Neutrophil (primary cell): Measurements from ENCODE around the gene REEP5.
"Not testable (repeated sequence)": the region's sequence is repeated elsewhere in the genome, so short reads cannot be mapped to it uniquely, and the experiment has no call there.

Source experiments
- H3K27ac ChIP-seq: fragments of 200-600 bp; sonication (generic); 2 replicates; pipeline ENCODE4 v1.5.1; 2016; ENCODE audit warnings: mild to moderate bottlenecking, moderate library complexity
- H3K27me3 ChIP-seq: fragments of 200-600 bp; sonication (generic); 2 replicates; pipeline ENCODE4 v1.6.0; 2016; ENCODE audit warnings: mild to moderate bottlenecking
- H3K36me3 ChIP-seq: fragments of 200-600 bp; sonication (generic); 2 replicates; pipeline ENCODE4 v1.5.1; 2017
- H3K4me1 ChIP-seq, 2 experiments: fragments of 200-600 bp in 1 of 2; sonication (generic) in 1 of 2; 1 replicate in 1 of 2; 2 replicates in 1 of 2; pipeline versions ENCODE4 v1.5.1 to v1.6.1; 2013 to 2016; ENCODE audit warnings: low read depth in 1 of 2, low read length in 1 of 2, mild to moderate bottlenecking in 1 of 2, moderate library complexity in 1 of 2; ENCODE audit not compliant: control insufficient read depth in 1 of 2, insufficient read depth in 1 of 2
- H3K4me3 ChIP-seq, 2 experiments: fragments of 200-600 bp in 1 of 2; sonication (generic) in 1 of 2; 1 replicate in 1 of 2; 2 replicates in 1 of 2; pipeline ENCODE4 v1.5.1; 2013 to 2016; ENCODE audit warnings: low read depth in 1 of 2, low read length in 1 of 2, mild to moderate bottlenecking in 1 of 2, moderate library complexity in 1 of 2
- H3K9me3 ChIP-seq: fragments of 200-600 bp; sonication (generic); 2 replicates; pipeline ENCODE4 v1.5.1; 2016
- TF ChIP-seq, protein P1 (sequence below): fragments of 200-600 bp; sonication (generic); IDR thresholded peaks from 2 replicates; pipeline ENCODE4 v1.5.1; 2016; ENCODE audit warnings: antibody characterized with exemption

Gene REEP5

DNA sequence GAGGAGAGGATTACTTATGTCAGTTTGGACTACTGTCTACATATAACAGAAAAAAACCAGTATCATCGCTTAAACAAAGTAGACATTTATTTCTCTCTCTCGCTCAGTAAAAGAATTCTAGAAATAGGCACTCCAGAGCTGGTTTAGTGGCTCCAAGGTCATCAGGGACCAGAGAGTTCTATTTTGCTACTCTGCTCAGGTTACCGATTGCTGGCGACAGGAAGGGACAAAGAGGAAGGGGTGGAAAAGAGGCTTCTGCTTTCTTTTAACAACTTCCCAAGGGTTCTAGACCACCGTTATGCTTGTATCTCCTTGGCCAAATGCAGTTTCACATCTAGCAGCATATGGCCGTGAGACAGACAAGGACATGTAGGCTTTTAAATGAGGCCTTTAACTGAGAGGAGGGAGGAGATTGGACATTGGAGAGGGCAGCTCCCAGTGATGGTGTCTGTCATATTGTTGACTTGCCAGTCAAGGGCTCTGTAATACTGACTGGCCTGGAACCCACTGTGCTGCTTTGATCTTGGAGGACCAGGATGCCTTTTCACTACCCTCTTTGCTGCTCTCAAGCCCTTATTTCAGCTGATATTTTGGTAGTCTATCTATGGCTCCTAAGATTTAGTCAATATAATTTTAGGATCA lies 39.0 kb upstream of the REEP5 start:
- peaks cover 0 to 4% of the 10 kb centered on the region in 2 experiments for H3K4me1 ChIP-seq
- H3K27me3 ChIP-seq: peaks cover 64% of the 10 kb centered on the region
- TF ChIP-seq, protein P1, sequence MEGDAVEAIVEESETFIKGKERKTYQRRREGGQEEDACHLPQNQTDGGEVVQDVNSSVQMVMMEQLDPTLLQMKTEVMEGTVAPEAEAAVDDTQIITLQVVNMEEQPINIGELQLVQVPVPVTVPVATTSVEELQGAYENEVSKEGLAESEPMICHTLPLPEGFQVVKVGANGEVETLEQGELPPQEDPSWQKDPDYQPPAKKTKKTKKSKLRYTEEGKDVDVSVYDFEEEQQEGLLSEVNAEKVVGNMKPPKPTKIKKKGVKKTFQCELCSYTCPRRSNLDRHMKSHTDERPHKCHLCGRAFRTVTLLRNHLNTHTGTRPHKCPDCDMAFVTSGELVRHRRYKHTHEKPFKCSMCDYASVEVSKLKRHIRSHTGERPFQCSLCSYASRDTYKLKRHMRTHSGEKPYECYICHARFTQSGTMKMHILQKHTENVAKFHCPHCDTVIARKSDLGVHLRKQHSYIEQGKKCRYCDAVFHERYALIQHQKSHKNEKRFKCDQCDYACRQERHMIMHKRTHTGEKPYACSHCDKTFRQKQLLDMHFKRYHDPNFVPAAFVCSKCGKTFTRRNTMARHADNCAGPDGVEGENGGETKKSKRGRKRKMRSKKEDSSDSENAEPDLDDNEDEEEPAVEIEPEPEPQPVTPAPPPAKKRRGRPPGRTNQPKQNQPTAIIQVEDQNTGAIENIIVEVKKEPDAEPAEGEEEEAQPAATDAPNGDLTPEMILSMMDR: no peak
- H3K27ac ChIP-seq: no peak overlapping the region
- H3K4me3 ChIP-seq: no peak overlapping the region
- no peaks in the 10 kb centered on the region for H3K36me3 ChIP-seq
- no peaks in the 10 kb centered on the region for H3K9me3 ChIP-seq

DNA sequence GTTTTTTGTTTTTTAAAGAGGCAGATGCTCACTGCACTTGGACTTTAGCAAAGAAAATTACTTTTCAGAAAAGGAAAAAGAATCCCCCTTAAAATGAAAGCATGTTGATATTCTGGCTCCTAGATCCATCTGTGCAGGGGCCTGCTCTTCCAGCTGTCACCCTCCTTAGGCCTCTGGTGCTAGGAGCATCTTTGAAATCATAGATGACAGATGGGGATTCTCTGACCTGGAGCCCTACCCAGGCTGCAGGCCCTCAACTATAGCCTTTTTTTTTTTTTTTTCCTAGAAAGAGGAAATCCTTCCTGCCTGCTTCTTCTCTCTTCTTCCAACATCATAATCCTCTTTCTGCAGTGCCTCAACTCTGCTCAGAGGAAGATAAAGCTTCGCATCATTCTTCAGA lies 38.3 kb upstream of the REEP5 start:
- Histone ChIP-seq H3K36me3 (no peaks in the 10 kb centered on the region), H3K27ac (no peak overlapping the region), H3K9me3 (no peaks in the 10 kb centered on the region), H3K27me3 (peaks cover 66% of the 10 kb centered on the region), H3K4me3 (no peak overlapping the region), H3K4me1 (peaks cover 0 to 4% of the 10 kb centered on the region in 2 experiments)
- TF ChIP-seq, protein P1: no peak

DNA sequence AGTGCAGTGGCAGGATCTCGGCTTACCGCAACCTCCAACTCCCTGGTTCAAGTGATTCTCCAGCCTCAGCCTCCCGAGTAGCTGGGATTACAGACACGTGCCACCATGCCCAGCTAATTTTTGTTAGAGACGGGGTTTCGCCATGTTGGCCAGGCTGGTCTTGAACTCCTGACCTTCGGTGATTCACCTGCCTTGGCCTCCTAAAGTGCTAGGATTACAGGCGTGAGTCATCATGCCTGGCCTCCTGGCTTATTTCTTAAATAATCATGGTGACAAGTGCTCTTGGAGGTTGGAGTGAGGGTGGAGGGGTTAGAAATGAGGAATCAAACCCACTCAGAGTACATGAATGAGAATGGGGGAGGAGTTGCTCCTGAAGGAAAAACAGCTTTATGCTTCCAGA lies 37.8 kb upstream of the REEP5 start:
- H3K9me3 ChIP-seq, H3K36me3 ChIP-seq, H3K4me3 ChIP-seq, H3K4me1 ChIP-seq, H3K27ac ChIP-seq: not testable (repeated sequence)
- peaks cover 66% of the 10 kb centered on the region for H3K27me3 ChIP-seq

DNA sequence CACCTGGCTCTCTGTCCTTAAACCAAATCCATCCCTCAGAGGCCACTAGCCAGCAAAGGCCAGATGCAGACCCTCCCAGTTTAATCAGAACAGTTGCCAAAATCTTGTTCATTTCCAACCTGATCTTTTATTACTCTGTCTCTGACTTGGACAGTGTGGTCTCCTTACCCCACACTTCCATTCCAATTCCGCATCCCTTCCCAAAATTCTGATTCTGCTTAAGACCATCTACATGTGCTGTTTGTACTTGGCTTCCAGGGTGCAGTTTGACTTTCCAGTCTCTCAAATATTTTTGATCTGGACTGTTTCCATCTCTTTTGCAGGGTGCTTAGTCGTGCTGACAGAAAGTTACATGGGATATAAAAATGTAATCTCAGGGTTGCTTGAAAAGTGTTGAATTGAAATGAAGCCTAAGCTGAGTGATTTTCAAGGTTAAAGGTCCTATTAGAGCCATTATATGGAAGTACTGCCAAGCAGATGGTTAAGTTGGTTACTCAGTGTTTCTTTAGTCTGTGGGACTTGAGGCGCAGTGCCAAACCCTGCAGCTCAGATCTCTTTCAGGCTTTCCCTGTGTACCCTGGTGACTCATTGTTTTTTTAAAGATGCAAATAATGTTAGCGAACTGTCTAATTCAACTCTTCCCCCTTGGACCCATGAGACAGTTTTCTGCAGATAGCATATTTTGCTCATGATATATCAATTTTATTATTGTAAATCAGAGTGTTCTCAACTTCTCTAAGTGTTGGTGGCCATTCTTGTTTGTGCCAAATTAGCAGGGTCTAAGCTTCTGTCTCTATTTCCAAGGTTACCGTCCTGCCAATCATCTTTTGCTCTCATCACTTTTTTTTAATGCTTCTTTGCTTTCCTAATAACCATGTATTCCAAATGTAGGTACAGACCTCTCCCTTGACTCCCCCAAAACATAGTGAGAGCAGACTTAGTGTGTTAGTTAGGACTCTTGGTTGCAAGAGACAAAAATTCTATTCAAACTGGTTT lies 36.4 kb upstream of the REEP5 start:
- H3K36me3 ChIP-seq: no peaks in the 10 kb centered on the region
- H3K9me3 ChIP-seq: no peaks in the 10 kb centered on the region
- H3K4me3 ChIP-seq: no peak overlapping the region
- peaks cover 0 to 4% of the 10 kb centered on the region in 2 experiments for H3K4me1 ChIP-seq
- TF ChIP-seq, protein P1: no peak
- no peak overlapping the region for H3K27ac ChIP-seq
- H3K27me3 ChIP-seq: peaks cover 72% of the 10 kb centered on the region

DNA sequence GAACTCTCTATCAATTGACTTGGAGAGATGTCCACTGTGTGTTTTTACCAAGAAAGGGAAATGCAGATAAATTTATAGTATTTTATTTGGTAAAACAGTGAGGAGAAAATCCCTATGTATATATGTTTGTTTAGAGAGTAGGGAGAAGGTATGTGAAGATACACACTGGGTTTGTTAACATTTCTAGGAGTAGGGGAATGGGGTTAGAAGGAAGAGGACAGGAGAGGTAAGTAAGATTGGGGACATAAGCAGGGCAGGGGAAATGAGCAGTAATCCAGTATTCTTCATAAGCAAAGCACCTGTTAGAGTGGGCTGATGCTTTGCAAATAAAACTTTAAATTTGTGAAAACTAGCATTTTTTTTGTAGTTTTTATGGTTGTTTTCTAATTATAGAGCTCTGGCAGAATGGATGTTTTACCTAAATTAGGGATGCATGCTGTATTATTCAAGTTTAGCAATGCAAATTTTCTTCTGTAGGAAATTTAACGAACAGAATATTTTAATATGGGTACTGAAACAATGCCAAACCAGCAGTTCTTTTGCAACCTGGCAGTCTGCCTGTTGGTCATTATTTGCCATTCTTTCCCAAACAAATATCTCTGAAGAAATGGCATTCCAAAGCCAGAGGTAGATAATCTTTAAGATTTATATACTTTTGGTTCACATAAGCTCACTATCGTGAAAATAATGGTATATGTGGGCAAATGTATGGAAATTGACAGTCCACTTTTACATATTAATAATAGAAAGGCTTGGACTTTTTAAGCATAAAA lies 35.2 kb upstream of the REEP5 start:
- Histone ChIP-seq H3K27ac (no peak overlapping the region), H3K36me3 (no peaks in the 10 kb centered on the region), H3K4me1 (peaks cover 0 to 4% of the 10 kb centered on the region in 2 experiments), H3K4me3 (no peak overlapping the region), H3K9me3 (no peaks in the 10 kb centered on the region), H3K27me3 (peaks cover 77% of the 10 kb centered on the region)
- TF ChIP-seq, protein P1: no peak
